ENCODE measurements around the gene VSIG10.

Gene VSIG10

DNA sequence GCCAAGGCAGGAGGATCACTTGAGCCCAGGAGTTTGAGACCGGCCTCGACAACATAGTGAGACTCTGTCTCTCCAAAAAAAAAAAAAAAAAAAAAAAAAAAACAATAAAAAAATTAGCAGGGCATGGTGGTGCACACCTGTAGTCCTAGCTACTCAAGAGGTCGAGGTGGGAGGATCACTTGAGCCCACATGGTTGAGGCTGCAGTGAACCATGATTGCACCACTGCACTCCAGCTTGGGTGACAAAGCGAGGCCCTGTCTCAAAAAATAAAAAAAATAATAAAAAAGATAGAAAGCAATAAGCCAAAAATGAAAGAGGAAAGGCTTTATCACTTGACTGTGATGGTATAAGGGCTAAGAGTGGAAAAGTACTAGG, 21.9 kb upstream of the VSIG10 start:
- ATAC-seq (ENCODE audit: low read depth) (no peak), DNase-seq (ENCODE audit: low spot score) (no peak)
- Histone ChIP-seq H3K27ac (ENCODE audit: poor library complexity, severe bottlenecking) (no peak overlapping the region), H3K4me3 (ENCODE audit: severe bottlenecking) (no peak overlapping the region), H3K4me1 (ENCODE audit: insufficient read depth, poor library complexity, severe bottlenecking) (no peaks in the 10 kb centered on the region), H3K36me3 (ENCODE audit: low read depth) (no peaks in the 10 kb centered on the region; the same call in 1 of the 2 replicates), H3K27me3 (ENCODE audit: insufficient read depth, poor library complexity, severe bottlenecking) (no peaks in the 10 kb centered on the region), H3K9me3 (ENCODE audit: severe bottlenecking) (no peaks in the 10 kb centered on the region)
- TF ChIP-seq, protein P1, sequence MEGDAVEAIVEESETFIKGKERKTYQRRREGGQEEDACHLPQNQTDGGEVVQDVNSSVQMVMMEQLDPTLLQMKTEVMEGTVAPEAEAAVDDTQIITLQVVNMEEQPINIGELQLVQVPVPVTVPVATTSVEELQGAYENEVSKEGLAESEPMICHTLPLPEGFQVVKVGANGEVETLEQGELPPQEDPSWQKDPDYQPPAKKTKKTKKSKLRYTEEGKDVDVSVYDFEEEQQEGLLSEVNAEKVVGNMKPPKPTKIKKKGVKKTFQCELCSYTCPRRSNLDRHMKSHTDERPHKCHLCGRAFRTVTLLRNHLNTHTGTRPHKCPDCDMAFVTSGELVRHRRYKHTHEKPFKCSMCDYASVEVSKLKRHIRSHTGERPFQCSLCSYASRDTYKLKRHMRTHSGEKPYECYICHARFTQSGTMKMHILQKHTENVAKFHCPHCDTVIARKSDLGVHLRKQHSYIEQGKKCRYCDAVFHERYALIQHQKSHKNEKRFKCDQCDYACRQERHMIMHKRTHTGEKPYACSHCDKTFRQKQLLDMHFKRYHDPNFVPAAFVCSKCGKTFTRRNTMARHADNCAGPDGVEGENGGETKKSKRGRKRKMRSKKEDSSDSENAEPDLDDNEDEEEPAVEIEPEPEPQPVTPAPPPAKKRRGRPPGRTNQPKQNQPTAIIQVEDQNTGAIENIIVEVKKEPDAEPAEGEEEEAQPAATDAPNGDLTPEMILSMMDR (IDR thresholded peaks at IDR 0.05; ENCODE audit: poor library complexity, severe bottlenecking) = no peak

DNA sequence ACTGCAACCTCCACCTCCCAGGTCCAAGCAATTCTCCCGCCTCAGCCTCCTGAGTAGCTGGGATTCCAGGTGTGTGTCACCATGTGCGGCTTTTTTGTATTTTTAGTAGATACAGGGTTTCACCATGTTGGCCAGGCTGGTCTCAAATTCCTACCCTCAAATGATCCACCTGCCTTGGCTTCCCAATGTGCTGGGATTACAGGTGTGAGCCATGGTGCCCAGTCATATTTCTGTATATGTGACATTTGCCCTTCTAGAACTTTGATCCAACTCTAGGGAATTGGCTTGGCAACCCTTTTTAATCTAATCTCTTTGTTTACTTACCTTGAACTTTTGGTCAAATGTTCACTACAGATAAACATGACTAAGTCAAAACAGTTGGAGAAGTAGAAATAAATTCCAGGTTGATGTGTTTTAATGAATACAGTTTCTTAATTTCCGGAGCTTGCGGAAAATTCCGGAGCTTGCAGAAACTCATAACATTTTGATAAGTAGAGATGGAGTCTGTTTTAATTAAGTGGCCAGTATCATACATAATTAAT, 20.6 kb upstream of the VSIG10 start:
- no peaks in the 10 kb centered on the region; the same call in 1 of the 2 replicates for H3K36me3 ChIP-seq (ENCODE audit: low read depth)
- no peaks in the 10 kb centered on the region for H3K9me3 ChIP-seq (ENCODE audit: severe bottlenecking)
- H3K4me1 ChIP-seq (ENCODE audit: insufficient read depth, poor library complexity, severe bottlenecking) = peaks cover 5% of the 10 kb centered on the region
- DNase-seq (ENCODE audit: low spot score) (no peak), ATAC-seq (ENCODE audit: low read depth) (no peak)
- no peaks in the 10 kb centered on the region for H3K27me3 ChIP-seq (ENCODE audit: insufficient read depth, poor library complexity, severe bottlenecking)
- TF ChIP-seq, protein P1 (IDR thresholded peaks at IDR 0.05; ENCODE audit: poor library complexity, severe bottlenecking) = no peak
- H3K27ac ChIP-seq (ENCODE audit: poor library complexity, severe bottlenecking) = no peak overlapping the region
- H3K4me3 ChIP-seq (ENCODE audit: severe bottlenecking) = no peak overlapping the region

DNA sequence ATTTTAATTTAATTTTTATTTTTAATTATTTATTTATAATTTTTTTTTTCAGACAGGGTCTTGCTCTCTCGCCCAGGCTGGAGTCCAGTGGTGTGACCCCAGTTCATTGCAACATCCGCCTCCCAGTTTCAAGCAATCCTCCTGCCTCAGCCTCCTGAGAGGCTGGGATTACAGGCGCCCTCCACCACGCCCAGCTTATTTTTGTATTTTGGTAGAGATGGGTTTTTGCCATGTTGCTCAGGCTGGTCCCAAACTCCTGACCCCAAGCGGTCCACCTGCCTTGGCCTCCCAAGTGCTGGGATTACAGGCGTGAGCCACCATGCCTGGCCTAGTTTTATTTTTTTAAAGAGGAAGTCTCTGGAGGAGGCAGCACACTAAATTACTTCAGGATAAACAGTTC, 18.5 kb upstream of the VSIG10 start:
- Histone ChIP-seq H3K27me3 (ENCODE audit: insufficient read depth, poor library complexity, severe bottlenecking) (no peaks in the 10 kb centered on the region), H3K4me1 (ENCODE audit: insufficient read depth, poor library complexity, severe bottlenecking) (peaks cover 5% of the 10 kb centered on the region), H3K36me3 (ENCODE audit: low read depth) (no peaks in the 10 kb centered on the region; the same call in 1 of the 2 replicates), H3K27ac (ENCODE audit: poor library complexity, severe bottlenecking) (no peak overlapping the region), H3K4me3 (ENCODE audit: severe bottlenecking) (no peak overlapping the region), H3K9me3 (ENCODE audit: severe bottlenecking) (no peaks in the 10 kb centered on the region)
- ATAC-seq (ENCODE audit: low read depth) (no peak), DNase-seq (ENCODE audit: low spot score) (no peak)
- TF ChIP-seq, protein P1 (IDR thresholded peaks at IDR 0.05; ENCODE audit: poor library complexity, severe bottlenecking) = no peak

- Histone ChIP-seq H3K4me3 (ENCODE audit: severe bottlenecking) (no peak overlapping the region), H3K27ac (ENCODE audit: poor library complexity, severe bottlenecking) (peak overlapping the region; percentile 40), H3K9me3 (ENCODE audit: severe bottlenecking) (no peaks in the 10 kb centered on the region), H3K36me3 (ENCODE audit: low read depth) (no peaks in the 10 kb centered on the region; the same call in 1 of the 2 replicates), H3K27me3 (ENCODE audit: insufficient read depth, poor library complexity, severe bottlenecking) (no peaks in the 10 kb centered on the region), H3K4me1 (ENCODE audit: insufficient read depth, poor library complexity, severe bottlenecking) (peaks cover 5% of the 10 kb centered on the region)
- TF ChIP-seq, protein P1 (IDR thresholded peaks at IDR 0.05; ENCODE audit: poor library complexity, severe bottlenecking) = peak; percentile 93
- peak; percentile 79 for ATAC-seq (ENCODE audit: low read depth)
- no peak for DNase-seq (ENCODE audit: low spot score)
Measured at GRCh38 chr12:118120579-118121363, 17.0 kb upstream of the VSIG10 start.

GRCh38 chr12:118119449-118119879, 15.7 kb upstream of the VSIG10 start:
- Histone ChIP-seq H3K27ac (ENCODE audit: poor library complexity, severe bottlenecking) (no peak overlapping the region), H3K27me3 (ENCODE audit: insufficient read depth, poor library complexity, severe bottlenecking) (no peaks in the 10 kb centered on the region), H3K9me3 (ENCODE audit: severe bottlenecking) (no peaks in the 10 kb centered on the region), H3K4me3 (ENCODE audit: severe bottlenecking) (no peak overlapping the region), H3K36me3 (ENCODE audit: low read depth) (no peaks in the 10 kb centered on the region; the same call in 1 of the 2 replicates), H3K4me1 (ENCODE audit: insufficient read depth, poor library complexity, severe bottlenecking) (peaks cover 5% of the 10 kb centered on the region)
- ATAC-seq (ENCODE audit: low read depth) (no peak), DNase-seq (ENCODE audit: low spot score) (no peak)
- TF ChIP-seq, protein P1 (IDR thresholded peaks at IDR 0.05; ENCODE audit: poor library complexity, severe bottlenecking) = no peak
